GM19240 (cell line): ENCODE results near the gene TMEM244.
"Not testable (repeated sequence)": the region's sequence is repeated elsewhere in the genome, so short reads cannot be mapped to it uniquely, and the experiment has no call there.

Source experiments
- DNase-seq: peaks from one replicate; pipeline ENCODE4 v3.0.0; 2011; ENCODE audit warnings: low spot score; ENCODE audit not compliant: insufficient read length

TMEM244 gene

DNA sequence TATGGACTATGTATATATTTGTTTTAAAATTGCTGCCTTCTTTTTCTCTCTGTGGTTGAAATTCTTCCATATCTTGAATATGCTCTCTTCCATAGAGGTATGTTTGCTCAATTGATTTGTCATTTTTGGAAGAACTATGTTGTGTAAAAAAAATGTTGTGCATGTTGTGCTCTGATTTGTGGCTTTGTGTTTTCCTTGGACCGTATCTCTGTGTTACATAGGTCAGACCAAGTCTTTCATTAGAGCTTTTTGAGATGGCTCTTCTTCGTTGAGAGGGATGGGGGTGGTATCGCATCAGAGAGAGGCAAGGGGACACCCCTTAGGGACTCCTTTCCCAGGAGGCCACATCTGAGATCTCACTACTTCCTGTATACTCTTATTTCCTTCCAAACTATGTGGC is 43.8 kb downstream of the TMEM244 start:
- DNase-seq, result no peak

DNA sequence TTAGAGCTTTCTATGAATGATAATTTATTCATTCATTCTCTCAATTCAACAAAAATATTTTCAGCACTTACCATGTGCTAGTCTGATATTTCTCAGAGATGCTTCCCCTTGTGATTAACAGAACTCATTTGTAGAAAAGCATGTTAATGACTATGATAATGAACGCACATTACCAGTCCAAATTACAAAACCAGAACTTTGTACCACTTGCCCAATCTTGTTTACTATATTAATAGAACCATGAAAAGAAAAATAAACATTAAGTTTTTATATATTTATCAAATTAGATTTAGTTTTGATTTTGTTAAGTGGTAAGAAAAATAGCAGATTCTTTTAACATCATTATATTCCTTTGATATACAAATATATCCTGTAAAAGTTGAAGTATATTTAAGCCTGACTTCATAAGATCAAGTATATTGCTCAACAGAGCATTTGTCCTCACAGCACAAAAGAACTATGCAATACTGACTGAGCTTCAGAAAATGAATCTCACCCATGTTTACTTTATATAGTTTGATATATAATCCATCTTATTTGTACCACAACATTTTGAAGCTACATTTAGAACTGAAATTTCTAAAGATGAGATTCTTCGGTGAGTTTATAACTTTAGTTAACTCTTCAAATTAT is 48.9 kb downstream of the TMEM244 start:
- DNase-seq, result no peak

DNA sequence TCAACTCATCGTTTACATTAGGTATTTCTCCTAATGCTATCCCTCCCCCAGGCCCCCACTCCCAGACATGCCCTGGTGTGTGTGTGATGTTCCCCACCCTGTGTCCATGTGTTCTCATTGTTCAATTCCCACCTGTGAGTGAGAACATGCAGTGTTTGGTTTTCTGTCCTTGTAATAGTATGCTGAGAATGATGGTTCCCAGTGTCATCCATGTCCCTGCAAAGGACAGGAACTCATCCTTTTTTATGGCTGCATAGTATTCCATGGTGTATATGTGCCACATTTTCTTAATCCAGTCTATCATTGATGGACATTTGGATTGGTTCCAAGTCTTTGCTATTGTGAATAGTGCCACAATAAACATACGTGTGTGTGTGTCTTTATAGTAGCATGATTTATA is 54.0 kb downstream of the TMEM244 start:
- DNase-seq, result not testable (repeated sequence)

DNA sequence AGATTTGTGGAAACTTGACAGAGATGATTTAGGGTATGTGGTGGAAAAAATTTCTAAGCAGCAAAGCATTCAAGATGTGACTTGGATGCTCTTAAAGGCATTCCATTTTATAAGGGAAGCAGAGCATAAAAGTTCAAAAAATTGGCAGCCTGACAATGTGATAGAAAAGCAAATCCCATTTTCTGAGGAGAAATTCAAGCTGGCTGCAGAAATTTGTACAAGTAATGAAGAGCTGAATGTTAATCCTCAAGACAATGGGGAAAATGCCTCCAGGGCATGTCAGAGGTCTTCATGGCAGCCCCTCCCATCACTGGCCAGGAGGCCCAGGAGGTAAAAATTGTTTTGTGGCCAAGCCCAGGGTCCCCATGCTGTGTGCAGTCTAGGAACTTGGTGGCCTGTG is 58.2 kb downstream of the TMEM244 start:
- not testable (repeated sequence) for DNase-seq

DNA sequence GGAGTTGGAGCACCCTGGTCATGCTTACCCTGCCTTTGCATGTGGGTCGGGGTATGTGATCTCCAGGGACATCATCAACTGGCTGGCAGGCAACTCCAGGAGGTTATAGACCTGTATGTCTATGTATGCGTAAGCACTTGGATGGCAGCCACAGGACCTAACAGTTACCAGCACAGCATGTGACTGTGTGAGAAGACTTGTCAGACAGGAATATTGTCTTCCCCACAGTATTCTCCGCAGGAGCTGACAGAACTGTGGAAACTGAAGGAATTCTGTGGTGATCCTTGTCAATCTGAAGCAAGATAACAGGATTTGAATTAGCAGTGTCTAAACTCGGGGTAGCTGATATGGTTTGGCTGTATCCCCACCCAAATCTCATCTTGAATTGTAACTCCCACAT is 59.2 kb downstream of the TMEM244 start:
- no peak for DNase-seq

DNA sequence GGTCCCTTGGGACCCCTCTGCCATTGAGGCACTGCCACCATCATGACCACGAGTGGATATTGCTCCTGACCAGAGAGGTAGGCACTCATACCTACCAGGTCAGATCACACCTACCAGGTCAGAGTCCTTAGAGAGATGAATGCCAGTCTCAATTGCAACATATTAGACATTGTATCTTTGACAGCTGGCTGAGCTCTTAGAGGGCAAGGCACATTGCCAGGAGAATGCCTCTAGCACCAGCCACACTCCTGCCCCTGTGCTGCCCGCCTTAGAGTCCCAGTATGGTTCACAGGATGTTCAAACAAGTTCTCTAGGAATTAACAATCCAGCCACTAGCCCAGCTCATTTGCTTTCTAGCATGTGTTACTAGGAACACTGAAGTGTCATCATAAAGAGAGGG is 65.9 kb downstream of the TMEM244 start:
- no peak for DNase-seq

DNA sequence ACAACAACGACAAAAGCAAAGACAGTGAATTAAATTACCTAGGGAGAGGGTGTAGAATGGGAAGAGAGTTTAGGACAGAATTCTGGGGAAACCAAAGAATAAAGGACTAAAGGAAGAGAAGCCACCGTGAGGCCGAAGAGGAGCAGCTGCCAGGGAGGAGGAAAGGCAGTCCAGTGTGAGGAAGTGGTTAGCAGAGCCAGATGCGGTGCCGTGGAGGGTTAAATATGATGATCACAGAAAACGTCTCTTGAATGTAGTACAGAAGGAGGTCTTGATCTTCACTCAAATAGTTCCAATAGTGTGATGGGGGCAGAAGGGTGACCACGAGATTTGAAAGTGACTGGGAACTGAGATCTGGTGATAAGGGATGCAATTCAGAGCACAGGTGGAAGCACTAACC is 67.7 kb downstream of the TMEM244 start:
- DNase-seq, result no peak

DNA sequence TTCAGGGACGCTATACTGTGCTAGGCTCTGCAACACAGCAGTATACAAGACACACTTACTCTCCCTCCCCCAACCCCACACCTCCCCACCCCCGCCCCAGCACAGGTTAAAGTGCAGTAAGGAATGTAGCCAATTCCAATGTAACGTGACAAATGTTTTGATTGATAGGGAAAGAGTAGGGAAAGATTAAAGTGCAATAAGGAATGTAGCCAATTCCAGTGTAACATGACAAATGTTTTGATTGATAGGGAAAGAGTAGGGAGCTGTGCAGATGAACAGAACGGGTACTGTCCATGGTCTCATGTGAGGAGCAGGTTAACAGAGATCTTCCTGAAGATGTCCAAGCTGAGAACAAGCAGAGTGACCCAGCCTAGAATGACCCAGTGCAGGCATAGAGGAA is 69.1 kb downstream of the TMEM244 start:
- no peak for DNase-seq

DNA sequence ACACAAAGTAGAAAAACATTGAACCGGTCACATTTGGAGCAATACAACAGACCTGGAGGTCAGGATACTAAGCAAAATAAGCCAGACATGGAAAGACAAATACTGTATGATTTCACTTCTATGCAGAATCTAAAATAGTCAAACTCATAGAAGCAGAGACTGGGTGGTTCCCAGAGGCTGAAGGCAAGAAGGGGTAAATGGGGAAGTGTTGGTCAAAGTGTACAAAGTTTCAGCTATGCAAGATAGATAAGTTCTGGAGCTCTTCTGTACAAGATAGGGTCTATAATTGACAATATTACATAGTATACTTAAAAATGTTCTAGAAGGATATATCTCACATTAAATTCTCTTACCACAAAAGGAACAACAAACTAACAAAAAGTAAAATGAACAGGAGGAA is 70.3 kb downstream of the TMEM244 start:
- no peak for DNase-seq

DNA sequence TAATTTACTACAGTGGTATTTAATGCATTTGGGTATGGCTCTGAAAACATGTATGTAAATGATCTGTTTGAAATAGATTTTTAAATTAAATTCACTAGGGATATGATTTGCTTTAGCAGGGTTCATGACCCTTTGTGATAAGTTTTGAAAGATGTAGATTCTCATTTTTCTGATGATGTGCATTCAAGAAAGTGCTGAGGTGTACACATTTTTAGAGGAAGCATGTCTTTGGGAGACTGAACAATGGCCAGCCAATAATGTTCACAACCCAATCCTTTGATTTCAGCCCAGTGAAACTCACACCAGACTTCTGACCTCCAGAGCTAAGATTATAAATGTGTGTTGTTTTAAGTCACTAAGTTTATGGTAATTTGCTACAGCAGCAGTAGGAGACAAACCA is 71.1 kb downstream of the TMEM244 start:
- DNase-seq, result no peak

DNA sequence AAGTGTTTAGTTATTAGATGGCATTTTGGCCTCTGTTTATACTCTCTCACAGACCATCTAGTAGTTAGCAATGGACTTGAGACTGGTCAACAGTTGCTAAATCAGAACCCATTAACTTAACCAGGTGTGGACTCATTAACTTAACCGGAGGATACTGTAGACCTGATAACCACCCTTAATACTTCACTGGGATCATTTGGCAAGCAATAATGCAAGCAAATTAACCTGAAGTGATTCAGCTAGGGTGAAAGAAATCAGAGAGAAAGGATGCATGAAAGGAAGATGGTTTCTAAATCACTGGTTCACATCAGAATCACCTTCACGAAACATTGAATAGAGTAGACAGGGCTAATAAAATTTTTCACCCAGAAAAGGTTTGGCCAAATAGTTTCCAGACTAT is 73.3 kb downstream of the TMEM244 start:
- no peak for DNase-seq

DNA sequence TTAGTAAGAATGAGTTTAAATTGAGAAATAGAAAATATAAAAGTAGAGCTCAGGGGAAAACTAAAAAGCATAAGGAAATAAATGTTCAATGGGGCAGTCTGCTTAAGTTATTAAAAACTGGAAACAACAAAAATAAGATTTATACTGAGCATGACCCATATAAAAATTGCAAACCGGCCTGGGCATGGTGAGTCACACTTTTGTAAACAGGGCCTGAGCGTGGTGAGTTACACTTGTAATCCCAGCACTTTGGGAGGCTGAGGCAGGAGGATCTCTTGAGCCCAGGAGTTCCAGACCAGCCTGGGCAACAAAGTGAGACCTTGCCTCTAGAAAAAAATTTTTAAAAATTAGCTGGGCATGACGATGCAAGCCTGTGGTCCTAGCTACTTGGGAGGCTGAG is 74.6 kb downstream of the TMEM244 start:
- DNase-seq, result no peak

DNA sequence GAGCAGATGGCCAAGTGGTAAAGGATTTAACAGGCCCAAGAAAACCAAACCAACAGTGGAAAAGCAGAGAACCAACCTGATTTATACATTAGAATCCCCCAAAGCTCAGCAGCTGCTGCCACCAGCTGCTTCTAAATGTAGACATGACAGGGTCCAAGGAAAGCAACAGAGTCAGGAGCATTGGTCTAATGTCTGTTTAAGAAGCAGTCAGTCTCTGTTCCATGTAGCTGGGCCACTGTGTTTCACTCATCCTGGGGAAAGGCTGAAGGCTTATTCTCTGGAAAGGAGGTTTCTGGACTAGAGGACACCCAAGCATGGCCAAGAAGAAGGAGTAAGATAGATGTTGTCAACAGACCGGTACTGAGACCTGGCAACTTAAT is 75.4 kb downstream of the TMEM244 start:
- no peak for DNase-seq

DNA sequence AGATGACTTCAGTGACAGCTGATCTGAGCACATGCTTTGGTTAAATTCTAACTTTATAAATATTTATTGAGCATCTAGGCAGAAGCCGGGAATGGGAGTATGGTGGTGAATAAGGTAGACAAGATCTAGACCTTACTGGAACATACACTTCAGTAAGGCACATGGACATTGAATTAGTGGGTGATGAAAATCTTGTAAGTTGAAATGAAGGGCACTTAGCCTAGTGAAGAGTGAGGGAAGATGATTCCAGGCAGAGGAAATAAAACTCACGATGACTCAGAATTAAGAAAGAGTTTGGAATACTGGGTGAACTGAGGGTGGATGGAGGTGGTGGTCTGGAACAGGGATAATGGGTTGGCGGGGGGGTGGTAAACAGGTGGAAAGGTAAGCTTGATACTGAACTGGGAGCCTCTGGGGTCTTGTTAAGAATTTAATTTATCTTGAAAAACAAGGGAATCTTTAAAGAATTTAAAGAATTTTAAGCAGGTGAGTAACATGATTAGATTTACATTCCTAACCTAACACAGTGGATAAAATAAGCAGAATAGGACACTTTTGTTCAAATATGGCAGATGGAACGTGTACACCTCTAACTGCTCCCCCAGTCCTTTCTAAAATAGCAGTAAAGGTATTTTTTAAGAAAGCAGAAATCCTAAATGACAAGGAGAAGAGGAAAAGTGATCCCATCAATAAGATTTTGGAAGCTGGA is 75.9 kb downstream of the TMEM244 start:
- DNase-seq, result no peak
